ENCODE results near the gene NUB1. TPM values are rescaled to one million over a fixed set of nuclear protein-coding genes. Genes with fewer than 3 reads are reported as not detected.

Gene NUB1
- total RNA-seq, 1 donor from 2014 or later: 41.5 TPM

DNA sequence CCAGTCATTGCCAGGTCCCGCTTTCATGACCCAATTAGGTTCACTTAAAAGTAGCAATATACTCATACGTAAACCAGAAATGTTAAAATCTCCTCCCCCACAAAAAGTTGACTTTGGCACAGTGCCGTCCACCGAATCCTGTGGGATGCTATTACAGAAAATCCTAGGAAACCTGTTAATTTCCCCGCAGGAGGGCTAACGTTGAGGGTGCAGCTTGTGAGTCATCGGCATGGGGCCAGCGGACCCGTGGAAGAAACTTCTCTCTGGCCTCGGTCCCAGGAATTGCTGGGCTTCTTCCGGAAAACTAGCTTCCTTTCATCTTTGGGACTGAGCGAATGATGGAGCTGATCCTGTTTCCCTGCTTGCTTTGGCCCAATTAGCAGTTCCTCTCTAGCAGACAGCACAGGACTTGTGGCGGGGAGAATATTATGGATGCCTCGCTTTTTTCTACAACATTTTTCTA lies 84.9 kb downstream of the NUB1 start:
- Mint-ChIP-seq H3K27me3 (ENCODE audit: unreplicated experiment) (peaks cover 9% of the 10 kb centered on the region), H3K4me3 (ENCODE audit: unreplicated experiment) (no peak overlapping the region), H3K9me3 (ENCODE audit: unreplicated experiment) (peaks cover 8% of the 10 kb centered on the region), H3K36me3 (ENCODE audit: low read depth, unreplicated experiment) (peaks cover 9% of the 10 kb centered on the region), H3K4me1 (ENCODE audit: unreplicated experiment) (peaks cover 8% of the 10 kb centered on the region), H3K27ac (ENCODE audit: unreplicated experiment) (no peak overlapping the region)
- no peak for DNase-seq (ENCODE audit: low spot score)
- TF ChIP-seq, protein P1, sequence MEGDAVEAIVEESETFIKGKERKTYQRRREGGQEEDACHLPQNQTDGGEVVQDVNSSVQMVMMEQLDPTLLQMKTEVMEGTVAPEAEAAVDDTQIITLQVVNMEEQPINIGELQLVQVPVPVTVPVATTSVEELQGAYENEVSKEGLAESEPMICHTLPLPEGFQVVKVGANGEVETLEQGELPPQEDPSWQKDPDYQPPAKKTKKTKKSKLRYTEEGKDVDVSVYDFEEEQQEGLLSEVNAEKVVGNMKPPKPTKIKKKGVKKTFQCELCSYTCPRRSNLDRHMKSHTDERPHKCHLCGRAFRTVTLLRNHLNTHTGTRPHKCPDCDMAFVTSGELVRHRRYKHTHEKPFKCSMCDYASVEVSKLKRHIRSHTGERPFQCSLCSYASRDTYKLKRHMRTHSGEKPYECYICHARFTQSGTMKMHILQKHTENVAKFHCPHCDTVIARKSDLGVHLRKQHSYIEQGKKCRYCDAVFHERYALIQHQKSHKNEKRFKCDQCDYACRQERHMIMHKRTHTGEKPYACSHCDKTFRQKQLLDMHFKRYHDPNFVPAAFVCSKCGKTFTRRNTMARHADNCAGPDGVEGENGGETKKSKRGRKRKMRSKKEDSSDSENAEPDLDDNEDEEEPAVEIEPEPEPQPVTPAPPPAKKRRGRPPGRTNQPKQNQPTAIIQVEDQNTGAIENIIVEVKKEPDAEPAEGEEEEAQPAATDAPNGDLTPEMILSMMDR (IDR thresholded peaks at IDR 0.05; ENCODE audit: unreplicated experiment): no peak

DNA sequence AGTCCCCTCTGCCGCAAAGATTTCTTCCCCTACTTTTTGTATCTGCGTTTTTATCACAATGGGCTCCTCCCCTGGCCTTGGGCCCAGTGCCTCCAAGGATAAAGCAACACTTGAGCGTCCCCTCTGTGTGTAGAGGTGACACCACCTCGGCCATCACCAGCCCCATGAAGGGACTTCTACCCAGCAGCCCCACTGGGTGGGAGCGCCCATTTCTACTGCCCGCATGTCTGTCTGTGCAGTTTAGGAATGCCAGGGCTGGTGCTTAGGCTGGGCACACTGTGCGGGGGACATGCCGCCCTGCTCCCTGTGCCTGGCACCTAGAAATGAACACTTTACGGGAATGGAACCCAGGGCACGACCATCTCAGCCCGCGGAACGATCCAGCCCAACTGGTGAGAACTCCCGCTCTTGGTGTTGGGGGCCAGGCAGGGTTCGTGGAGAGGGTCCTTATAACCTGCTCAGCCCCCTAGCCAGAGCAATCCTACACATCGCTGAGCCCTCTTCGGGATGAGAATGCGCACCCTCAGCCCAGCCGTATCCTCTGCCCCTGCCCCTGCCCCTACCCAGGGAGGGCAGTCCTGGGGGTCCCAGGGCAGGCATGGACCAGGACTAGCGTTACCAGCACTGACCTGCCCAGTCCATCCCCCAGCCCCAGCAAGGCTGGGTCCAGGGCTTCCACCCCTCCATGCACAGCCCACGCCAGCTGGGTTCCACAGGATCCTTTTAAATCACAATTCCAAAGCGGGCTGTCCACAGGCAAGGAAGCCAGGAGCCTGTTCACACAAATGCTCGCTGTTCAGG lies 85.5 kb downstream of the NUB1 start:
- TF ChIP-seq, protein P1 (IDR thresholded peaks at IDR 0.05; ENCODE audit: unreplicated experiment): no peak
- Mint-ChIP-seq H3K4me1 (ENCODE audit: unreplicated experiment) (peaks cover 8% of the 10 kb centered on the region), H3K36me3 (ENCODE audit: low read depth, unreplicated experiment) (peaks cover 4% of the 10 kb centered on the region), H3K4me3 (ENCODE audit: unreplicated experiment) (no peak overlapping the region), H3K27ac (ENCODE audit: unreplicated experiment) (no peak overlapping the region), H3K9me3 (ENCODE audit: unreplicated experiment) (peaks cover 3% of the 10 kb centered on the region), H3K27me3 (ENCODE audit: unreplicated experiment) (peaks cover 7% of the 10 kb centered on the region)
- DNase-seq (ENCODE audit: low spot score): no peak

DNA sequence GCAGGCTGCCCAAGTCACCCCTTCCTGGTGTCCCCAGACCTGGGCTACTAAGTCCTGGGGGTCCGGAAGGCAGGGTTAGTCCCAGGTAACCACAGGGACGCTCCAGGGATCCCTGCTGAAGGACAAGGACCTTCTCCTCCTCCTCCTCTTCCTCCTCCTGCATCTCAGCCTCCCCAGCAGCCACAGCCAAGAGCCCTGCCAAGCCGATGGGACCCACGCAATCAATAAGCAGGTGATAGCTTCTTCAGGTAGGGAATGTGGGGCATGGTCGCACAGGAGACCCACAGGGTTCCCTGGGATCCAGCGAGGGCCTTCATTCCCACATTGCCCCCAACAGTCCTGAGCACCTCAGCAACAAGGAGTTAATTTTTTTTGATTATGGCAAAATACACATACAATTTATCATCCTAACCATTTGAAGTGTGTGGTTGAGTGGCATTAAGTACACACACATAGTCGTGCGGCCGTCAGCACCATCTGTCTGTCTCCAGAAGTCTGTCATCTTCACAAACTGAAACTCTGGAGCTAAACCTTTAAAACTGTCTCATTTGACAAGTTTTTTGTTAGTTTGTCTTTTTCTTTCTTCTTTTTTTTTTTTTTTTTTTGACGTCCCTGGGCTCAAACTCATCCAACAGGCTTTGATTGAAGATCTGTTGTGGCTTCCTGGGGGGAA lies 86.2 kb downstream of the NUB1 start:
- Mint-ChIP-seq H3K27me3 (ENCODE audit: unreplicated experiment) (peaks cover 7% of the 10 kb centered on the region), H3K27ac (ENCODE audit: unreplicated experiment) (no peak overlapping the region), H3K36me3 (ENCODE audit: low read depth, unreplicated experiment) (no peaks in the 10 kb centered on the region), H3K4me3 (ENCODE audit: unreplicated experiment) (no peak overlapping the region), H3K4me1 (ENCODE audit: unreplicated experiment) (peaks cover 8% of the 10 kb centered on the region), H3K9me3 (ENCODE audit: unreplicated experiment) (no peaks in the 10 kb centered on the region)
- TF ChIP-seq, protein P1 (IDR thresholded peaks at IDR 0.05; ENCODE audit: unreplicated experiment): no peak
- DNase-seq (ENCODE audit: low spot score): no peak

Other genes with a start within 250 kb of the NUB1 start
- gene GBX1, start 174.1 kb upstream of the NUB1 start, total RNA-seq (ENCODE audit: unreplicated experiment): 13.8 TPM
- not detected for gene ASB10, start 154.6 kb upstream of the NUB1 start, total RNA-seq (ENCODE audit: unreplicated experiment)
- not detected for gene H2BK1, start 131.3 kb upstream of the NUB1 start, total RNA-seq (ENCODE audit: unreplicated experiment)
- 39.6 TPM for gene ABCF2, start 114.6 kb upstream of the NUB1 start, total RNA-seq (ENCODE audit: unreplicated experiment)
- 55.4 TPM for gene CHPF2, start 109.3 kb upstream of the NUB1 start, total RNA-seq (ENCODE audit: unreplicated experiment)
- gene SMARCD3, start 93.1 kb upstream of the NUB1 start, total RNA-seq (ENCODE audit: unreplicated experiment): 5.4 TPM
- 57.0 TPM for gene WDR86, start 68.2 kb downstream of the NUB1 start, total RNA-seq (ENCODE audit: unreplicated experiment)
- gene CRYGN, start 98.3 kb downstream of the NUB1 start, total RNA-seq (ENCODE audit: unreplicated experiment): not detected
- gene RHEB, start 178.1 kb downstream of the NUB1 start, total RNA-seq (ENCODE audit: unreplicated experiment): 94.2 TPM

Data from endothelial cell (in vitro differentiated cells).